Endothelial cell of umbilical vein (primary cell): ENCODE measurements around the gene SLC25A19. TPM values are rescaled to one million over a fixed set of nuclear protein-coding genes. Genes with fewer than 3 reads are reported as not detected.

Experiments used
- BruUV-seq: library from RNA; stranded (reverse); fragments of 400-500 nt; replicated peaks from 2 replicates; lab custom pipeline; 2021; lab: Mats Ljungman, UMichigan
- CTCF ChIA-PET: fragments of 300-600, 350-600 bp; sonication (Branson Sonifier 250); formaldehyde crosslinking; loops from one replicate; lab custom pipeline; 2021; ENCODE audit warnings: antibody characterized with exemption, inconsistent platforms; lab: Charles Lee
- POLR2A ChIA-PET: fragments of 300-600, 350-600 bp; sonication (Branson Sonifier 250); formaldehyde crosslinking; loops from one replicate; lab custom pipeline; 2021; ENCODE audit warnings: antibody characterized with exemption, inconsistent platforms; lab: Charles Lee
- DNase-seq: peaks from one replicate; pipeline ENCODE4 v3.0.0-alpha.2; 2011; ENCODE audit warnings: low read depth, low spot score
- FAIRE-seq: peaks from 2 replicates; lab custom pipeline; 2011; peaks lifted over from hg19 to GRCh38; lab: Jason Lieb, UNC
- H2AFZ ChIP-seq: 2 replicates; pipeline ENCODE4 v1.6.0; 2012; ENCODE audit warnings: low read depth, low read length, control low read depth, inconsistent platforms
- H3K27ac ChIP-seq: 2 replicates; pipeline ENCODE4 v1.5.1; 2011; ENCODE audit warnings: low read depth, mild to moderate bottlenecking, control low read depth, low read length, moderate library complexity; ENCODE audit not compliant: insufficient read depth
- H3K27me3 ChIP-seq, 2 experiments: 2 replicates each; pipeline versions ENCODE4 v1.6.0 to v1.6.1; 2011; ENCODE audit warnings: low read length in 2 of 2, mixed read lengths in 1 of 2; ENCODE audit not compliant: control insufficient read depth in 2 of 2, insufficient read depth in 2 of 2
- H3K36me3 ChIP-seq, 2 experiments: 2 replicates in 1 of 2; 3 replicates in 1 of 2; pipeline ENCODE4 v1.5.1; 2011; ENCODE audit warnings: low read length in 2 of 2, mild to moderate bottlenecking in 1 of 2, moderate library complexity in 1 of 2; ENCODE audit not compliant: control insufficient read depth in 2 of 2, insufficient read depth in 2 of 2; ENCODE audit errors: extremely low read depth in 1 of 2
- H3K4me1 ChIP-seq: 3 replicates; pipeline ENCODE4 v1.5.1; 2011; ENCODE audit warnings: mild to moderate bottlenecking, low read length; ENCODE audit not compliant: control insufficient read depth, insufficient read depth; ENCODE audit errors: extremely low read depth
- H3K4me2 ChIP-seq: 2 replicates; pipeline ENCODE4 v1.6.1; 2011; ENCODE audit warnings: low read length, control low read depth, mixed read lengths; ENCODE audit not compliant: insufficient read depth
- H3K4me3 ChIP-seq, 3 experiments: fragments of 200-600 bp in 1 of 3; sonication (generic), shearing (Covaris generic) in 1 of 3; replicated peaks in 1 of 3; 2 replicates each; pipeline ENCODE4 v1.5.1; 2011 to 2016; ENCODE audit warnings: control low read depth in 3 of 3, low read length in 3 of 3, mild to moderate bottlenecking in 2 of 3, inconsistent platforms in 1 of 3, low read depth in 1 of 3, moderate library complexity in 1 of 3; ENCODE audit not compliant: insufficient read depth in 1 of 3
- H3K79me2 ChIP-seq: 2 replicates; pipeline ENCODE4 v1.6.0; 2012; ENCODE audit warnings: low read length, inconsistent platforms; ENCODE audit not compliant: control insufficient read depth, insufficient read depth
- H3K9ac ChIP-seq: replicated peaks from 2 replicates; pipeline ENCODE3; 2011; ENCODE audit warnings: low read length, control low read depth; ENCODE audit not compliant: insufficient read depth; ENCODE audit errors: extremely low read depth
- H3K9me1 ChIP-seq: replicated peaks from 3 replicates; pipeline ENCODE4 v1.6.0; 2011; ENCODE audit warnings: mild to moderate bottlenecking, low read length; ENCODE audit not compliant: control insufficient read depth, insufficient read depth; ENCODE audit errors: extremely low read depth
- H3K9me3 ChIP-seq: replicated peaks from 2 replicates; pipeline ENCODE4 v1.5.1; 2012; ENCODE audit warnings: low read length, inconsistent platforms; ENCODE audit not compliant: control insufficient read depth, insufficient read depth
- H4K20me1 ChIP-seq: replicated peaks from 2 replicates; pipeline ENCODE3; 2011; ENCODE audit warnings: mild to moderate bottlenecking, low read length; ENCODE audit not compliant: control insufficient read depth, insufficient read depth; ENCODE audit errors: extremely low read depth
- EZH2 ChIP-seq: IDR thresholded peaks from 2 replicates; pipeline ENCODE4 v1.6.1; 2012; ENCODE audit warnings: borderline replicate concordance, low read depth, mild to moderate bottlenecking, moderate library complexity, low read length, inconsistent platforms; ENCODE audit not compliant: severe bottlenecking
- FOS ChIP-seq: IDR thresholded peaks from 2 replicates; pipeline ENCODE4 v1.6.1; 2011; ENCODE audit warnings: mild to moderate bottlenecking, low read length, moderate library complexity, borderline replicate concordance; ENCODE audit not compliant: insufficient read depth
- GATA2 ChIP-seq: IDR thresholded peaks from 2 replicates; pipeline ENCODE4 v1.7.0; 2011; ENCODE audit warnings: low read depth, mild to moderate bottlenecking, moderate library complexity, mixed read lengths, low read length; ENCODE audit not compliant: insufficient read length, insufficient read depth
- JUN ChIP-seq: IDR thresholded peaks from 2 replicates; pipeline ENCODE4 v1.6.1; 2011; ENCODE audit warnings: borderline replicate concordance, low read depth; ENCODE audit not compliant: insufficient read length, insufficient read depth
- MAX ChIP-seq: IDR thresholded peaks from 2 replicates; pipeline ENCODE4 v1.6.1; 2011; ENCODE audit not compliant: insufficient read depth, insufficient read length
- MYC ChIP-seq: IDR thresholded peaks from one replicate; pipeline ENCODE4 v1.6.1; 2011; ENCODE audit warnings: mild to moderate bottlenecking, low read depth, low read length
- POLR2A ChIP-seq: IDR thresholded peaks from 2 replicates; pipeline ENCODE4 v1.6.1; 2012; ENCODE audit warnings: low read depth, mild to moderate bottlenecking, control low read depth, low read length
- POLR2AphosphoS5 ChIP-seq: IDR thresholded peaks from 2 replicates; pipeline ENCODE4 v1.6.1; 2012; ENCODE audit warnings: low read depth, mild to moderate bottlenecking, control low read depth, low read length, moderate library complexity; ENCODE audit not compliant: insufficient read depth
- dilution Hi-C: fragments of 300-500 bp; cut with MboI; formaldehyde crosslinking; loops from one replicate; pipeline ENCODE4 v1.15.0; 2019; ENCODE audit warnings: low sequenced_read_pairs; ENCODE audit not compliant: extremely low pct_ligation_motif_present
- intact Hi-C: fragments of 100-400 bp; cut with micrococcal nuclease; formaldehyde crosslinking; loops from one replicate; pipeline ENCODE4 v1.10.0; 2022
- polyA plus RNA-seq, 4 experiments: library from polyadenylated mRNA; depleted of rRNA in 3 of 4; stranded (reverse) in 3 of 4; unstranded in 1 of 4; fragments of >200 nt; gene quantifications; 2 replicates each; pipeline versions ENCODE4 v1.2.1 to v1.2.3, GENCODE V29; 2011 to 2012; ENCODE audit warnings: missing spikeins in 1 of 4
- total RNA-seq: library from RNA; stranded (reverse); gene quantifications from 2 replicates; pipeline ENCODE4 v1.2.3, GENCODE V29; 2021
- TF ChIP-seq, protein P1 (sequence below), 2 donors: IDR thresholded peaks; 1 replicate in 1 of 2; 2 replicates in 1 of 2; pipeline ENCODE4 v1.5.1; 2011; ENCODE audit warnings: low read length in 2 of 2, mild to moderate bottlenecking in 2 of 2, moderate library complexity in 2 of 2, control low read depth in 1 of 2, inconsistent platforms in 1 of 2, low read depth in 1 of 2; ENCODE audit not compliant: insufficient read depth in 1 of 2; ENCODE audit errors: extremely low read depth in 1 of 2

The SLC25A19 gene
- total and polyA plus RNA-seq, 2 donors (not counting 3 experiments of a cell fraction or from before 2014, with no cell fraction given) = 20.6 to 20.9 TPM

DNA sequence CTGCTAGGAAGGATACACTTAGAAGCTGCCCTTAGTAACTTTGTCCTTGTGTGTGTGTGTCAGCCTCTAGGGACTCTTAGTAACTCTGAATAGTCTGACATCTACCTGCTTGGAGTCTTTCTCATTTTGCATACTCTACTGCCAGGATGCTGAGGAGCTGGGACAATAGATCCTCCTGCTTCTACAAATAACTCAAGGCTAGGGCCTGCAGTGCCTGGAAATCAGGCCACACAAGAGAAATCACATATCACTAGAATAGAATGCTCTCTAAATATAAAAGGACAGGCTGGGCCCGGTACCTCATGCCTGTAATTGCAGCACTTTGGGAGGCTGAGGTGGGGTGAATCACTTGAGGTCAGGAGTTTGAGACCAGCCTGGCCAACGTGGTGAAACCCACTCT is 38.5 kb upstream of the SLC25A19 start:
- Histone ChIP-seq H3K9ac (no peak overlapping the region), H3K27ac (no peak overlapping the region), H3K9me1 (no peaks in the 10 kb centered on the region), H3K4me1 (peaks cover 21% of the 10 kb centered on the region), H4K20me1 (no peaks in the 10 kb centered on the region), H3K4me2 (no peak overlapping the region), H3K79me2 (peaks cover 20% of the 10 kb centered on the region), H3K4me3 (no peak overlapping the region), H3K36me3 (peaks cover 0 to 3% of the 10 kb centered on the region in 2 experiments), H3K9me3 (no peaks in the 10 kb centered on the region), H3K27me3 (no peaks in the 10 kb centered on the region), H2AFZ (no peak overlapping the region)
- TF ChIP-seq EZH2 = no peak
- no peak for TF ChIP-seq MAX
- TF ChIP-seq MYC = no peak
- TF ChIP-seq, protein P1, sequence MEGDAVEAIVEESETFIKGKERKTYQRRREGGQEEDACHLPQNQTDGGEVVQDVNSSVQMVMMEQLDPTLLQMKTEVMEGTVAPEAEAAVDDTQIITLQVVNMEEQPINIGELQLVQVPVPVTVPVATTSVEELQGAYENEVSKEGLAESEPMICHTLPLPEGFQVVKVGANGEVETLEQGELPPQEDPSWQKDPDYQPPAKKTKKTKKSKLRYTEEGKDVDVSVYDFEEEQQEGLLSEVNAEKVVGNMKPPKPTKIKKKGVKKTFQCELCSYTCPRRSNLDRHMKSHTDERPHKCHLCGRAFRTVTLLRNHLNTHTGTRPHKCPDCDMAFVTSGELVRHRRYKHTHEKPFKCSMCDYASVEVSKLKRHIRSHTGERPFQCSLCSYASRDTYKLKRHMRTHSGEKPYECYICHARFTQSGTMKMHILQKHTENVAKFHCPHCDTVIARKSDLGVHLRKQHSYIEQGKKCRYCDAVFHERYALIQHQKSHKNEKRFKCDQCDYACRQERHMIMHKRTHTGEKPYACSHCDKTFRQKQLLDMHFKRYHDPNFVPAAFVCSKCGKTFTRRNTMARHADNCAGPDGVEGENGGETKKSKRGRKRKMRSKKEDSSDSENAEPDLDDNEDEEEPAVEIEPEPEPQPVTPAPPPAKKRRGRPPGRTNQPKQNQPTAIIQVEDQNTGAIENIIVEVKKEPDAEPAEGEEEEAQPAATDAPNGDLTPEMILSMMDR (IDR thresholded peaks at IDR 0.05; ENCODE audit: extremely low read depth in 1 of 2, insufficient read depth in 1 of 2, low read depth in 1 of 2, low read length in 2 of 2) = no peak
- no peak for TF ChIP-seq JUN
- no peak for TF ChIP-seq POLR2AphosphoS5
- no peak for TF ChIP-seq POLR2A
- TF ChIP-seq FOS = no peak
- no peak for TF ChIP-seq GATA2
- FAIRE-seq (no peak), DNase-seq (no peak)
- ChIA-PET CTCF (interaction anchor here (1.1 kb wide), 1 partner anchor 65 kb away, joined by 3 read pairs; no protein-coding TSS in a partner anchor), POLR2A (no interaction called here)
- dilution Hi-C loops (no loop called here), intact Hi-C loops (no loop called here)
- BruUV-seq = no TSS peak
